Activated naive CD4-positive, alpha-beta T cell treated with anti-CD3 and anti-CD28 coated beads, Interleukin-2, amount 50 U/mL, for 24 hours (primary cell): Measurements from ENCODE around the gene TANGO6.

ENCODE experiments used
- H3K27ac Mint-ChIP-seq: one replicate; pipeline ENCODE4 v1.8.0; 2021; ENCODE audit warnings: mild to moderate bottlenecking, mixed read lengths
- H3K27me3 Mint-ChIP-seq: one replicate; pipeline ENCODE4 v1.8.0; 2021; ENCODE audit warnings: mixed read lengths
- H3K36me3 Mint-ChIP-seq: one replicate; pipeline ENCODE4 v1.8.0; 2021; ENCODE audit warnings: mixed read lengths
- H3K4me1 Mint-ChIP-seq: one replicate; pipeline ENCODE4 v1.8.0; 2021; ENCODE audit warnings: mixed read lengths
- H3K4me3 Mint-ChIP-seq: one replicate; pipeline ENCODE4 v1.8.0; 2021; ENCODE audit warnings: mild to moderate bottlenecking, mixed read lengths
- H3K9me3 Mint-ChIP-seq: one replicate; pipeline ENCODE4 v1.8.0; 2021; ENCODE audit warnings: mixed read lengths

The TANGO6 gene

DNA sequence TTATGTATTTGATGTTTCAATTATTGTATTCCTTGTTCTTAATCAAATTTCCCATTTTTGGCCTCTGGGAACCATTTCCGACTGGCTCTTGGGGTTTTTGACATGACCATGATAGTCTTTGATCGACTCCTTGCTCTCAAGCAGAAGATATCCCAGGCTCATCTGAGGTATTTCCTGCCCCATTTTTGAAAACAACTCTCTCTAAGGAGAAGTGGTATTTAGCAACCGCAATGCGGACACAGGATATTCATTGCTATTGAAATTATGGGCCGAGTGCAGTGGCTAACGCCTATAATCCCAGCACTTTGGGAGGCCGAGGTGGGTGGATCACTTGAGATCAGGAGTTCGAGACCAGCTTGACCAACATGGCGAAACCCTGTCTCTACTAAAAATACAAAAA, 5.5 kb downstream of the TANGO6 start:
- Mint-ChIP-seq H3K4me3 (no peak overlapping the region), H3K9me3 (no peaks in the 10 kb centered on the region), H3K27me3 (no peaks in the 10 kb centered on the region), H3K4me1 (peaks cover 46% of the 10 kb centered on the region), H3K27ac (peak overlapping the region; percentile 30), H3K36me3 (peaks cover 5% of the 10 kb centered on the region)

DNA sequence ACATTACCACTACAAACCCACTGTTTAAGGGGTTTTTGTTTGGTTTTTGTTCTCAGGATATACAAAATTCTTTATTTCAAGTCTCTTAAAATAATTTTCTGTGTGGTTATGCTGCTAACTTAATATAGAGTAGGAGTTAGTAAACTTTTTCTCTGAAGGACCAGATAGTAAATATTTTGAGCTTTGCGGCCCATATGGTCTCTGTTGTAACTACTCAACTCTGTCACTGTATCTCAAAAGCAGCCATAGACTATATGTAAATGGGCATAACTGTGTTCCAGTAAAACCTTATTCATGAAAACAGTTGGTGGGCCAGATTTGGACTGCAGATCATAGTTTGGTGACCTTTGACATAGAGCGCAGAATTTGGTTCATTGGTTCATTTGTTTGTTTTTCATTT, 7.2 kb downstream of the TANGO6 start:
- no peak overlapping the region for H3K27ac Mint-ChIP-seq
- H3K27me3 Mint-ChIP-seq = no peaks in the 10 kb centered on the region
- H3K9me3 Mint-ChIP-seq = no peaks in the 10 kb centered on the region
- H3K36me3 Mint-ChIP-seq = peaks cover 7% of the 10 kb centered on the region
- H3K4me3 Mint-ChIP-seq = no peak overlapping the region
- H3K4me1 Mint-ChIP-seq = peaks cover 36% of the 10 kb centered on the region

DNA sequence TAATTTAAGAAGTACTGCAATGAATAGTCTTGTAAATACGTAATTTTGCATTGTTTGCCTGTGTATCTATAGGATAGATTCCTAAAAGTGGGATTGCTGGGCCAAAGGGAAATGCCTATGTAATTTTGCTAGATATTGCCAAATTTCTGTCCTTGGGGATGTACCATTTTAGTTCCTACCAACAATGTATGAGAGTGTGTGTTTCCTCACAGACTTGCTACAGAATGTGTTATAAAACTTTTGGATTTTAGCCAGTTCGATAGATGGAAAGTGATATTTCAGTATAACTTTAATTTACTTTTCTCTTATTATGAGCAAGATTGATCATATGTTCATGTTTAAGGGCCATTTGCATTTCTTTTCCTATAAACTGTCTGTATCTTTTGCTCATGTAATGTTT, 8.3 kb downstream of the TANGO6 start:
- Mint-ChIP-seq H3K27me3 (no peaks in the 10 kb centered on the region), H3K36me3 (peaks cover 7% of the 10 kb centered on the region), H3K9me3 (no peaks in the 10 kb centered on the region), H3K27ac (no peak overlapping the region), H3K4me1 (peaks cover 41% of the 10 kb centered on the region), H3K4me3 (no peak overlapping the region)

- Mint-ChIP-seq H3K27ac (no peak overlapping the region), H3K9me3 (no peaks in the 10 kb centered on the region), H3K4me1 (peaks cover 28% of the 10 kb centered on the region), H3K27me3 (no peaks in the 10 kb centered on the region), H3K36me3 (peaks cover 8% of the 10 kb centered on the region), H3K4me3 (no peak overlapping the region)
Observed at GRCh38 chr16:68857479-68857878, 14.1 kb downstream of the TANGO6 start.

GRCh38 chr16:68859828-68860227, 16.5 kb downstream of the TANGO6 start:
- Mint-ChIP-seq H3K9me3 (no peaks in the 10 kb centered on the region), H3K36me3 (peaks cover 9% of the 10 kb centered on the region), H3K4me1 (peaks cover 19% of the 10 kb centered on the region), H3K27me3 (no peaks in the 10 kb centered on the region), H3K27ac (no peak overlapping the region), H3K4me3 (no peak overlapping the region)

DNA sequence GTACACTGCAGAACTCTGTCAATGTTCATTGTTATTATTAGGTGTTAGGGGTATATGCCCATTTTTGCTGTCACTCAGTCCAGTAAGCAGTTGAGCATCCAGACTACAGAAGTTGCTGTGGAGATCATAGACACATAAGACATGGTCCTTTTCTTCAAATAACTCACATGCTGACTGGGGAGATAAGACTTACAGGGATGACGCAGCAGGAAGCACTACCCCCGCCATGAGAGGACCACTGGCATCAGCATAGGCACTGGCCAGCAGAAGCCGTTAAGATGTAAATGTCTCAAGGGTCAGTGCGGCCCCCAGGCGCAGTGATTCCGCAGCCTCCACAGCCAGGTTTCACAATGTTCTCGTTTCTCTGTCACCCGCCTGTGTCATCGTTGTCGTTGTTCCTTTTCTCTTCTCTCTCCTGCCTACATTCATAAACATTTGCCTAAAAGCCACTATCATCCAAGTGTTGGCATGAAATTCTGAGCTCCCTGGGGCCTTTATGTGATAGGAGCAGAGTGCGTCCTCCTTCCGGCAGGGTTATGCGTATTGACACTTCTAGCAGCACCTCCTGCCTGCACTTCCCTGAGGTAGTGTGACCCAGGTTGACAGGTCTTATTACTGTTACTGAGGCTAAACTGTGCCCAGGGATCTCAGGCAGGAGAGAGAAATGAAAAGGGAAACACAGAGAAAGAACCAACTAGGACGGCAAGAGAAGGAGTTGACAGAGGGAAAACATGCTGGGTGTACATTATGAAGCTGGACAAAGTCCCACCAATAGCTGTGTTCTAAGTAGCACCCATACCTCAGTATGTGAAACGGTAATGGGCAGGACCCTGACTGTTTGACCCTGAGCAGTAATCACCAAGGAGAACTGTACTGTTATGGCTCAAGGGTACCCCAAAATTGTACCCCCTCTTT, 17.9 kb downstream of the TANGO6 start:
- Mint-ChIP-seq H3K9me3 (no peaks in the 10 kb centered on the region), H3K4me3 (no peak overlapping the region), H3K4me1 (peaks cover 15% of the 10 kb centered on the region), H3K36me3 (peaks cover 9% of the 10 kb centered on the region), H3K27ac (no peak overlapping the region), H3K27me3 (no peaks in the 10 kb centered on the region)

- H3K4me3 Mint-ChIP-seq = no peak overlapping the region
- H3K27ac Mint-ChIP-seq = no peak overlapping the region
- no peaks in the 10 kb centered on the region for H3K27me3 Mint-ChIP-seq
- H3K36me3 Mint-ChIP-seq = peaks cover 16% of the 10 kb centered on the region
- no peaks in the 10 kb centered on the region for H3K4me1 Mint-ChIP-seq
- H3K9me3 Mint-ChIP-seq = no peaks in the 10 kb centered on the region
Observed at GRCh38 chr16:68866933-68867332, 23.6 kb downstream of the TANGO6 start.

- H3K4me1 Mint-ChIP-seq = no peaks in the 10 kb centered on the region
- H3K27me3 Mint-ChIP-seq = no peaks in the 10 kb centered on the region
- H3K36me3 Mint-ChIP-seq = peaks cover 18% of the 10 kb centered on the region
- H3K4me3 Mint-ChIP-seq = no peak overlapping the region
- no peak overlapping the region for H3K27ac Mint-ChIP-seq
- H3K9me3 Mint-ChIP-seq = no peaks in the 10 kb centered on the region
Observed at GRCh38 chr16:68869492-68870088, 26.3 kb downstream of the TANGO6 start.

DNA sequence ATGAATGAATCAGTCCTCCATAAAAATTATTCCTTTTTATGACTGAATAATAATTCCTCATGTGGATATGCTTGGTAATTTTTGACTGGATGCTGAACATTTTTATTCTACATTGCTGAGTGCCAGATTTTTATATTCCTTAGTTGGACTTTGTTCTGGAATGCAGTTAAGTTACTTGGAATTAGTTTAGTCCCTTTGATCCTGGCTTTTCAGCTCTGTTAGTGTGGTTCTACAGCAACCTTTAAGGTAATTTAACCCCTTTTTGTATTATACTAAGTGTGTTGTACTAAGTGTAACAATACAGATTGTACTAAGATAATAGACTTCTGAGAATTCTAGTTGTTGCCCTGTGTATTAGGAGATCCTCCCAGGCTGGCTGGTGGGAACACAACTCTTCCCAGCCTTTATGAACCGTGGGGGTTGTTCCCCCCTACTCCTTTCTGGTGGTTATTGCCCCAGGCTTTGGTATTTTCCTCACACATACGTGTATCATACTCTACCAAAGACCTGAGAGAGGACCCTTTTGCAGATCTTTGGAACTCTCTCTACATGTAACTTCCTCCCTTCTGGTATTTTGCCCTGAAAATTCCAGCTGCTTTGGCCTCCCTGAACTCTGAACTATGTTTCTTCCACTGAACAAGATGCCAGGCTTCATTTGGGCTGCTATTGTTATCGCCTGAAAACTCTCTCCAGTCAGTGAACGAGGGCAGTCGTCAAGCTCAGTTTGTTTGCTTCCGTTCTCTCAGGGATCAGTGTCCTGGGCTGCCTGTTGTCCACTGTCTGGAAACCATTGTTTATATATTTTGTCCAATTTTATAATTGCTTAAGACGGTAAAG, 30.5 kb downstream of the TANGO6 start:
- Mint-ChIP-seq H3K4me3 (no peak overlapping the region), H3K9me3 (no peaks in the 10 kb centered on the region), H3K27me3 (no peaks in the 10 kb centered on the region), H3K36me3 (peaks cover 26% of the 10 kb centered on the region), H3K27ac (no peak overlapping the region), H3K4me1 (no peaks in the 10 kb centered on the region)

DNA sequence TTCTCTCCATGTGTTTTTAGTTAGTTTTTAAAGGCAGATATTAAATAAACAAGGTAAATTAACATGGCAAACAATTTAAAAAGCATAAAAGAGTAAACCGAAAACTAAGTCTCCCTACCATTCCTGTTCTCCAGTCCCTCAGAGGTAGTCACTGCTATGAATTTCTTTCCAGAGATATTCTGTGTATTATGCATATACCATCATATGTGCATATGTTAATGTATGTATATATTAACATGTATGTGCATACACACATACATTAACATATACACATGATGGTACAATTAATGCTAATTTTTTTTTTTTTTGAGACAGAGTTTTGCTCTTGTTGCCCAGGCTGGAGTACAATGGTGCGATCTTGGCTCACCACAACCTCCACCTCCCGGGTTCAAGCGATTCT, 32.5 kb downstream of the TANGO6 start:
- H3K27ac Mint-ChIP-seq = no peak overlapping the region
- peaks cover 18% of the 10 kb centered on the region for H3K36me3 Mint-ChIP-seq
- H3K9me3 Mint-ChIP-seq = no peaks in the 10 kb centered on the region
- H3K27me3 Mint-ChIP-seq = no peaks in the 10 kb centered on the region
- no peaks in the 10 kb centered on the region for H3K4me1 Mint-ChIP-seq
- H3K4me3 Mint-ChIP-seq = no peak overlapping the region

GRCh38 chr16:68883685-68884084, 40.4 kb downstream of the TANGO6 start:
- Mint-ChIP-seq H3K9me3 (no peaks in the 10 kb centered on the region), H3K36me3 (peaks cover 10% of the 10 kb centered on the region), H3K4me1 (no peaks in the 10 kb centered on the region), H3K27me3 (no peaks in the 10 kb centered on the region), H3K4me3 (no peak overlapping the region), H3K27ac (no peak overlapping the region)

DNA sequence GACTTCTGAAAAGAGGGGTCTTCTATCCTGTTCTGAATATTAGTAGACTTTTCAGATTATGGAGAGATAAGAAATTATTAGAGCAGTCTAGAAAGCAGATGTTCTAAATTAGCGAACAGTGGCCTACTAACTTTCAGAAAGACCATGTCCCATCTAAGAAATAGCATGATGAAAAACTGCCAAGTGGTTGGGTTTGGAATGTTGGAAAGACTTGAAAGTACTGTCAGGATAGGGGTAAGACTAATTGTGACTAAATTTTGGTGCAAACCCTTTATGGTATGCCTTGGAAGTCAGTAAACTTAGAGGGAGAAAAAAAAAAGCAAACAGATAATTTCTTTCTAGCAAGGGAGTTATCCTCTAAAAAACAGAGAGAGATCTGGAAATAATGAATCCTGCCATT, 41.1 kb downstream of the TANGO6 start:
- no peaks in the 10 kb centered on the region for H3K9me3 Mint-ChIP-seq

GRCh38 chr16:68884861-68885720, 41.8 kb downstream of the TANGO6 start:
- Mint-ChIP-seq H3K4me3 (no peak overlapping the region), H3K27ac (no peak overlapping the region), H3K9me3 (no peaks in the 10 kb centered on the region), H3K4me1 (no peaks in the 10 kb centered on the region), H3K36me3 (peaks cover 10% of the 10 kb centered on the region), H3K27me3 (no peaks in the 10 kb centered on the region)

More for the DNA sequence above, 41.1 kb downstream of the TANGO6 start:
- Mint-ChIP-seq H3K4me1 (no peaks in the 10 kb centered on the region), H3K36me3 (peaks cover 10% of the 10 kb centered on the region), H3K27me3 (no peaks in the 10 kb centered on the region), H3K27ac (no peak overlapping the region), H3K4me3 (no peak overlapping the region)

DNA sequence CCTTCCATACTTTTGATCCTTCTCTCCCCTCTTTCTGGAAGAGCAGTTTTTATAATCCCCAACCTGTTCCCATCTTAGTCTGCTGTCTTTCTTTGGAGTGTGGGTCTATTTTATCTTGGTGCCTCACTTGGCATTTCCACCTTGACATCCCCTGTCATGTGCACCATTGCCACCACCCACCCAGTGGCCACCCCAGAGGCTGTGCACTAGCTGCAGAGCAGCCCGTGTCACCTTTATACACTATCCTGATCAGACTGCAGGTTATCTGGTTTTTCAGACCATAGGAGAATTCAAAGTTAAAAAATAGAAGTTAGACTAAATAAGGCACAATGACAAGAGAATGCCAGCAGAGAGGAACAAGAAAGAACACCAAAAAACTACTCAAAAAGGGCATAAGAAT, 43.8 kb downstream of the TANGO6 start:
- H3K36me3 Mint-ChIP-seq = peaks cover 8% of the 10 kb centered on the region
- no peaks in the 10 kb centered on the region for H3K4me1 Mint-ChIP-seq
- H3K9me3 Mint-ChIP-seq = no peaks in the 10 kb centered on the region
- no peaks in the 10 kb centered on the region for H3K27me3 Mint-ChIP-seq
- no peak overlapping the region for H3K4me3 Mint-ChIP-seq
- no peak overlapping the region for H3K27ac Mint-ChIP-seq

- Mint-ChIP-seq H3K4me3 (no peak overlapping the region), H3K4me1 (no peaks in the 10 kb centered on the region), H3K27me3 (no peaks in the 10 kb centered on the region), H3K9me3 (no peaks in the 10 kb centered on the region), H3K36me3 (peaks cover 5% of the 10 kb centered on the region), H3K27ac (no peak overlapping the region)
Observed at GRCh38 chr16:68889508-68890150, 46.3 kb downstream of the TANGO6 start.
